ENCODE data around the gene EIF3I.
"Not testable (repeated sequence)": the region's sequence is repeated elsewhere in the genome, so short reads cannot be mapped to it uniquely, and the experiment has no call there.

The EIF3I gene

DNA sequence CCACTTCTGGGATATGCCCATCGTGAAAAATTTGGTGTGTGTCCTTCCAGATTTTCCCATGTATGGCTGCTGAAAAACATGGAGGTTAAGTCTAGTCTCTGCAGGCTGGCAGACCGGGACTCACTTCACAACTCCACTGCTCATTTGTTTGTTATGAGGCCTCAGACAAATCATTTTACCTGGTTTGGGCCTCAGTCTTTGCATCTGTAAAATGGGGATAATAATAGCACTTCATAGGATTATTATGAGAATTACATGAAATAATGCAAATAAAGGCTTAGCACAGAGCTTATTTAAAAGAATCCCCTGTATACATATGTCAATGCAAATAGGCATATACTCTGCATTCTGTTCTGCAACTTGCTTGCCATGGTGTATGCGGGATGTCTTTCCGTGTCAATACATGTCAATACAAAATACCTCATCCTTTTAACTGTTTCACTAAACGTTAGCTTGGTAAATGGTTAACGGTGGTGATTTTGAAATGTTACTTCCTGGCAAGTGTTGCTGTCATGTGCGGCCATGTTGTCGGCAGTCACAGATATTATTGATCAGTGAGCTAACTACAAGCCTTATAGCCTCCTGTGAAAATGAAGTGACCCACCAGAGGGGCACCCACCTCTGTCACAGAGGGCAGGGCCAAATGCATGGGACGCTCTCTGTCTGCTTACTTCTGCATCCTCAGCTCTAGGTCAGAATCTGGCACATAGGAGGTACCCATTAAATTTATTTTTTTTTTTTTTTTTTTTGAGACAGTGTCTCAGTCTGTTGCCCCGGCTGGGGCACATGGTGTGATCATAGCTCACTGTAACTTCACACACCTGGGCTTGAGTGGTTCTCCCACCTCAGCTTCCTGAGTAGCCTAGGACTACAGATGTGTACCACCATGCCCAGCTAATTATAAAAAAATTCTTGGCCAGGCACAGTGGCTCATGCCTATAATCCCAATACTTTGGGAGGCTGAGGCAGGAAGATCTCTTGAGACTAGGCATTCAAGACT, 33.2 kb downstream of the EIF3I start:
- Histone ChIP-seq H3K4me1 (ENCODE audit: control insufficient read depth, insufficient read depth, low read length) (no peaks in the 10 kb centered on the region), H3K27me3 (ENCODE audit: control insufficient read depth, insufficient read depth, low read length) (peaks cover 20% of the 10 kb centered on the region), H3K9me3 (replicated peaks; ENCODE audit: low read length) (no peaks in the 10 kb centered on the region), H3K36me3 (ENCODE audit: insufficient read depth, low read length) (no peaks in the 10 kb centered on the region), H3K9ac (ENCODE audit: low read depth, low read length) (no peak overlapping the region), H3K4me3 (ENCODE audit: low read length) (no peak overlapping the region), H3K4me2 (ENCODE audit: low read length) (no peak overlapping the region)

DNA sequence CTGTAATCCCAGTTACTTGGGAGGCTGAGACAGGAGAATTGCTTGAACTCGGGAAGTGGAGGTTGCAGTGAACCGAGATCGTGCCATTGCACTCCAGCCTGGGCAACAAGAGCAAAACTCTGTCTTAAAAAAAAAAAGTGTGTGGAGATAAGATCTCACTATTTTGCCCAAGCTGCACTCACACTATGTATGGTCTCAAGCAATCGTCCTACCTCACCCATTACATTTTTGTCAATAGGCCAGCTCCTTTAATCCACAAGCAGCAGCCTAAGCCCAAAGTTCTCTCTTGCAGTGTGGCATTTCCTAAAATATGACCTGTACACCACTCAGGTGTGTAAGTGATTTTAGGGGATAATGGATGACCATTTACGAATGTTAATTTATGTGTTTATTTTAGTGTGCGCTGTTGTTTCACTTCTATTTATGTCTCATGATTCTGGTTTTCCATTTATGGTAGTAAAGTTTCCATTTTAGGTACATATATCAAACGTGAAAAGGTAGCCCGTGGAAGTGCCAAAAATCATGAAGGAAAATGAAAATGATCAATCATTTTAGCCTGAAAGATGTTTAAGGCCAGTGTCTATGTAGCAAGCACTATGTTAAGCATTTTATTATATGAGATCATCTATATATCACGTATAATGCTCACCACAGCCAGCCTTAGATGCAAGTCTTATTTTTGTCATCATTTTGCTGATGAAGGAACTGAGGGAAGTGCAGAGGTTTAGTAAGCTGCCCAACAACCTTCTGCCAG, 34.4 kb downstream of the EIF3I start:
- Histone ChIP-seq H3K36me3 (ENCODE audit: insufficient read depth, low read length) (no peaks in the 10 kb centered on the region), H3K9ac (ENCODE audit: low read depth, low read length) (no peak overlapping the region), H3K9me3 (replicated peaks; ENCODE audit: low read length) (no peaks in the 10 kb centered on the region), H3K27me3 (ENCODE audit: control insufficient read depth, insufficient read depth, low read length) (peaks cover 20% of the 10 kb centered on the region), H3K4me1 (ENCODE audit: control insufficient read depth, insufficient read depth, low read length) (no peaks in the 10 kb centered on the region), H3K4me2 (ENCODE audit: low read length) (no peak overlapping the region), H3K4me3 (ENCODE audit: low read length) (no peak overlapping the region)

DNA sequence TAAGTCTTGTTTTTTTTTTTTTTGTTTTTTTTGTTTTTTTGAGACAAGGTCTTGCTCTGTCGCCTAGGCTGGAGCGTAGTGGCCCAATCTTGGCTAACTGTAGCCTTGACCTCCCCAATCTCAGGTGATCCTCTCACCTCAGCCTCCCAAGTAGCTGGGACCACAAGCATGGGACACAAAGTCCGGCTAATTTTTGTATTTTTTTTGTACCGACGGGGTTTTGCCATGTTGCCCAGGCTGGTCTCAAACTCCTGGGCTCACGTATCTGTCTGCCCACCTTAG, 35.0 kb downstream of the EIF3I start:
- H3K9me3 ChIP-seq (replicated peaks; ENCODE audit: low read length), result no peaks in the 10 kb centered on the region
- H3K4me2 ChIP-seq (ENCODE audit: low read length), result no peak overlapping the region
- H3K36me3 ChIP-seq (ENCODE audit: insufficient read depth, low read length), result no peaks in the 10 kb centered on the region
- H3K4me1 ChIP-seq (ENCODE audit: control insufficient read depth, insufficient read depth, low read length), result no peaks in the 10 kb centered on the region
- H3K4me3 ChIP-seq (ENCODE audit: low read length), result no peak overlapping the region
- H3K27me3 ChIP-seq (ENCODE audit: control insufficient read depth, insufficient read depth, low read length), result peaks cover 20% of the 10 kb centered on the region
- H3K9ac ChIP-seq (ENCODE audit: low read depth, low read length), result no peak overlapping the region

DNA sequence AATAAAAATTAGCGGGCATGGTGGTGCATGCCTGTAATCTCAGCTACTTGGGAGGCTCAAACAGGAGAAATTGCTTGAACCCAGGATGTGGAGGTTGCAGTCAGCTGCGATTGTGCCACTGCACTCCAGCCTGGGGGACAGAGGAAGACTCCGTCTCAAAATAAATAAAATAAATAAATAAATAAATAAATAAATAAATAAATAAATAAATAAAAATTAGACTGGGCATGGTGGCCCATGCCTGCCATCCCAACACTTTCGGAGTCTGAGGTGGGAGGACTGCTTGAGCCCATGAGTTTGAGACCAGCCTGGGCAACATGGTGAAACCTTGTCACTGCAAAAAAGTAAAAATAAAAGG, 41.0 kb downstream of the EIF3I start:
- not testable (repeated sequence) for H3K9ac ChIP-seq (ENCODE audit: low read depth, low read length); H3K9me3 ChIP-seq (replicated peaks; ENCODE audit: low read length); H3K4me1 ChIP-seq (ENCODE audit: control insufficient read depth, insufficient read depth, low read length); H3K4me3 ChIP-seq (ENCODE audit: low read length); H3K36me3 ChIP-seq (ENCODE audit: insufficient read depth, low read length); H3K27me3 ChIP-seq (ENCODE audit: control insufficient read depth, insufficient read depth, low read length); H3K4me2 ChIP-seq (ENCODE audit: low read length)

DNA sequence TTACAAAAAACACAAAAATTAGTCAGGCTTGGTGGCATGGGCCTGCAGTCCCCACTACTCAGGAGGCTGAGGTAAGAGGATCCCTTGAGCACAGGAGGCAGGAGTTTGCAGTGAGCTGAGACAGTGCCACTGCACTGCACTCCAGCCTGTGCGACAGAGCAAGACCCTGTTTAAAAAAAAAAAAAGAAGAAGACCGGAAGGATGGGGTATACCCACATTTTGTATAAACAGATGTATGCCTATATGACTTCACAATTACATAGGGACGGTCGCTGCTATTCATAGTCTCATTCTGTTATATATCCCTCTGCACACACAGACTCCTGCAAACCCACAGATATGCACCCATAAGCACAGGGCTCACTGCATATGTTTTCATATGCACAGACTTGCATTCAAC, 41.5 kb downstream of the EIF3I start:
- no peaks in the 10 kb centered on the region for H3K36me3 ChIP-seq (ENCODE audit: insufficient read depth, low read length)
- H3K27me3 ChIP-seq (ENCODE audit: control insufficient read depth, insufficient read depth, low read length), result peaks cover 10% of the 10 kb centered on the region
- H3K4me1 ChIP-seq (ENCODE audit: control insufficient read depth, insufficient read depth, low read length), result peaks cover 5% of the 10 kb centered on the region

DNA sequence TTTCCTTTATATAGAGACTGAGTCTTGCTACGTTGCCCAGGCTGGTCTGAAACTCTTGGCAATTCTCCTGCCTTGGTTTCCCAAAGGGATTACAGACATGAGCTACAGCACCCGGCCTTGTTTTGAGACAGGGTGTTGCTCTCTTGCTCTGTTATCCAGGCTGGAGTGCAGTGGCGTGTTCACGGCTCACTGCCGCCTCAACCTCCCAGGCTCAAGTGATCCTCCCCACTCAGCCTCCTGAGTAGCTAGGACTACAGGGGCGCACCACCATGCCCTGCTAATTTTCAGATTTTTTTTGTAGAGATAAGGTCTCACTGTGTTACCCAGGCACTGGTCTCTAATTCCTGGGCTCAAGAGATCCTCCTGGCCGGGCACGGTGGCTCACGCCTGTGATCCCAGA, 43.6 kb downstream of the EIF3I start:
- Histone ChIP-seq H3K4me2 (ENCODE audit: low read length) (no peak overlapping the region), H3K9ac (ENCODE audit: low read depth, low read length) (no peak overlapping the region), H3K27me3 (ENCODE audit: control insufficient read depth, insufficient read depth, low read length) (peaks cover 15% of the 10 kb centered on the region), H3K4me3 (ENCODE audit: low read length) (no peak overlapping the region), H3K4me1 (ENCODE audit: control insufficient read depth, insufficient read depth, low read length) (peaks cover 5% of the 10 kb centered on the region), H3K36me3 (ENCODE audit: insufficient read depth, low read length) (no peaks in the 10 kb centered on the region), H3K9me3 (replicated peaks; ENCODE audit: low read length) (no peaks in the 10 kb centered on the region)

More for the DNA sequence above, 41.5 kb downstream of the EIF3I start:
- Histone ChIP-seq H3K9me3 (replicated peaks; ENCODE audit: low read length) (no peaks in the 10 kb centered on the region), H3K9ac (ENCODE audit: low read depth, low read length) (no peak overlapping the region), H3K4me2 (ENCODE audit: low read length) (no peak overlapping the region), H3K4me3 (ENCODE audit: low read length) (no peak overlapping the region)

DNA sequence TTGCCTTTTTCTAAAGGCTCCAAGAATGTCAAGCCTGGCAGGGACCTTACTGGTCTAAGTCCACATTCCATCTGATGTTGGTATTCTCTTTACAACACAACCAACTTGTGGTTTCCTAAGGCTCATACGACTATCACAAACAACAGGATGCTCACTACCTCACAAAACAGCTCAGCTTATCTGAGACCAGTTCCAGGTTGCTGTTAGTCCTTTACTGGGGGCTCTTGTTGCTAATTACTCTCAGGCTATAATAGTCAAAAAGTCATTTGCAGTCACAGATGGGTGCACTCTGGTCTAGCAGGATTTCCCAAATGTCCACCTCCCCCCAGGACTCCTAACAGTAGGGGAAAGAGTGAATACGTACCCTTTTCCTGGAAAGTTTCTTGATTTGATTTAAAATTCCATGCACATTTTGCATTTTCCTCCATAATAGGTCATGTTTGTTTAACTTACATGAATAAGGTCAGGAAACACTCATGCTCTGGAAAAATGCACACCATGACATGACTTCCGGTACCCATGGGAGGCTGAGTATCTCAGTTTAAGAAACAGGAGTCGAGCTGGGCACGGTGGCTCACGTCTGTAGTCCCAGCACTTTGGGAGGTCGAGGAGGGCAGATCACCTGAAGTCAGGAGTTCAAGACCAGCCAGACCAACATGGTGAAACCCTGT, 44.8 kb downstream of the EIF3I start:
- Histone ChIP-seq H3K27me3 (ENCODE audit: control insufficient read depth, insufficient read depth, low read length) (peaks cover 24% of the 10 kb centered on the region), H3K4me1 (ENCODE audit: control insufficient read depth, insufficient read depth, low read length) (peaks cover 5% of the 10 kb centered on the region), H3K9me3 (replicated peaks; ENCODE audit: low read length) (no peaks in the 10 kb centered on the region), H3K4me3 (ENCODE audit: low read length) (no peak overlapping the region), H3K4me2 (ENCODE audit: low read length) (no peak overlapping the region), H3K9ac (ENCODE audit: low read depth, low read length) (no peak overlapping the region), H3K36me3 (ENCODE audit: insufficient read depth, low read length) (no peaks in the 10 kb centered on the region)

DNA sequence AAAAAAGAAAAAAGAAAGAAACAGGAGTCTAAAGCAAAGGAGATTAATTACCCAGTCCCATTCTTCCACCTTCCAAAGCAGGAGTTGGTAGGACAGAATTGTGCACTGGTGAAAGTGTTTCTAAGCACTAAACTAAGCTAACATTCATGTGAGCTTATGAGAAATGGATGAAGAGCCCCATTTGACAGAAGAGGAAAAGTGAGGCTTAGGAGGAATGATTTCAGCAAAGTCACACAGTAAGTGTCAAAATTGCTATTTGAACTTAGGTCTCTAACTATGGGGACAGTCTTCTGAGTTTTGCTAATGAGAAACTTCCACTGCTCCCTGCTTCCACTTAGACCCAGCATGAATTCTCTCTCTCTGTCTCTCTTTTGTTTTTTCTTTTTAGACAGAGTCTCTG, 47.5 kb downstream of the EIF3I start:
- no peak overlapping the region for H3K4me2 ChIP-seq (ENCODE audit: low read length)
- H3K36me3 ChIP-seq (ENCODE audit: insufficient read depth, low read length), result no peaks in the 10 kb centered on the region
- H3K27me3 ChIP-seq (ENCODE audit: control insufficient read depth, insufficient read depth, low read length), result peaks cover 39% of the 10 kb centered on the region
- H3K4me3 ChIP-seq (ENCODE audit: low read length), result no peak overlapping the region
- H3K9ac ChIP-seq (ENCODE audit: low read depth, low read length), result no peak overlapping the region
- H3K9me3 ChIP-seq (replicated peaks; ENCODE audit: low read length), result no peaks in the 10 kb centered on the region
- H3K4me1 ChIP-seq (ENCODE audit: control insufficient read depth, insufficient read depth, low read length), result peaks cover 5% of the 10 kb centered on the region

DNA sequence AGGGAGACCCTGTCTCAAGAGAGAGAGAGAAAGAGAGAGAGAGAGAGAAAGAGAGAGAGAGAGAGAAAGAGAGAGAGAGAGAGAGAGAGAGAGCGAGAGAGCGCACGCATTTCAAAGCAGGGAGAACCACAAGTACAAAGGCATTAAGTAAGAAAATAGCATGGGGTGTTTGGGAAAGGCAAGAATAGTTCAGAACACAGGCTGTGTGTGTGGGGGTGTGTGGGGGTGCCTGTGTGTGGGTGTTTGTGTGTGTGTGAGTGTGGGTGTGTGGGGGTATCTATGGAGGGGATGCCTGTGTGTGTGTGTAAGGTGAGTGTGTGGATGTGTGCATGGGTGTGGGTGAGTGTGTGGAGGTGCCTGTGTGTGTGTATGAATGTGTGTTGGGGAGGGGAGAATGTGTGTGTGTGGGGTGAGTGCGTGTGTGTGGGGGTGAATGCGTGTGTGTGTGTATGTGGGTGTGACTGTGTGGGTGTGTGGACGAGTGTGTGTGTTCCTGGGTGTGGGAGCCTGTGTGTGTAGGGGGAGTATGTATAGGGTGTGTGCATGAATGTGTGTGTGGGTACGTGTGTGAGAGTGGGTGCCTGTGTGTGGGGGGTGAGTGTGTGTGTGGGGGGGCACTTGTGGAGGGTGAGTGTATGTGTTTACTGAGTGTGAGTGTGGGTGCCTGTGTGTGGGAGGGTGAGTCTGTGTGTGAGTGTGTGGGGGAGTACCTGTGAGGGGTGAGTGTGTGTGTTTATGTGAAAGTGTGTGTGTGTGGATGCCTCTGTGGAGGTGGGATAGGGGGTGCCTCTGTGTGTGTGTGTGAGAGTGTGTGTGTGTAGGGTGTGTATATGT, 50.6 kb downstream of the EIF3I start:
- Histone ChIP-seq H3K9me3 (replicated peaks; ENCODE audit: low read length) (no peaks in the 10 kb centered on the region), H3K27me3 (ENCODE audit: control insufficient read depth, insufficient read depth, low read length) (peaks cover 65% of the 10 kb centered on the region), H3K9ac (ENCODE audit: low read depth, low read length) (no peak overlapping the region), H3K36me3 (ENCODE audit: insufficient read depth, low read length) (no peaks in the 10 kb centered on the region), H3K4me1 (ENCODE audit: control insufficient read depth, insufficient read depth, low read length) (no peaks in the 10 kb centered on the region), H3K4me2 (ENCODE audit: low read length) (no peak overlapping the region), H3K4me3 (ENCODE audit: low read length) (no peak overlapping the region)

DNA sequence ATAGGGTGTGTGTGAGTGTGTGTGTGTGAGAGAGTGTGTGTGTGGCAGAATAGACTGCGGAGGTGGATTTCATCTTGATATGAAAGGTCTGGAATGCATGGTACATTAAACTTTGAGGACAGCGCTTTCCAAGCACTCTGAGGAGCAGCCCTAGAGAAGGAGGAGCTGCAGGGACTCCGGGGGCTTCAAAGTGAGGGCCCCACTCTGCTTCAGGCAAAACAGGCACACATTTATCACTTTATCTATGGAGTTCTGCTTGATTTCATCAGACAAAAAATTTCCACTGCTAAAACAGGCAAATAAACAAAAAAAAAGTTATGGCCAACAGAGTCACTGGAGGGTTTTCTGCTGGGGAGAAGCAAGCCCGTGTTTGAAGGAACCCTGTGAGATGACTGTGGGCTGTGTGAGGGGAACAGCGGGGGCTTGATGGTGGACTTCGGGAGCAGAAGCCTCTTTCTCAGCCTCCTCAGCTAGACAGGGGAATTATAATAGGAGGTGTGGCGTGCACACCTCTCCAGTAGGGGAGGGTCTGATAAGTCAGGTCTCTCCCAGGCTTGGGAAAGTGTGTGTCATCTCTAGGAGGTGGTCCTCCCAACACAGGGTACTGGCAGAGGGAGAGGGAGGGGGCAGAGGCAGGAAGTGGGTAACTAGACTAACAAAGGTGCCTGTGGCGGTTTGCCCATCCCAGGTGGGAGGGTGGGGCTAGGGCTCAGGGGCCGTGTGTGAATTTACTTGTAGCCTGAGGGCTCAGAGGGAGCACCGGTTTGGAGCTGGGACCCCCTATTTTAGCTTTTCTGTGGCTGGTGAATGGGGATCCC, 51.4 kb downstream of the EIF3I start:
- H3K36me3 ChIP-seq (ENCODE audit: insufficient read depth, low read length), result no peaks in the 10 kb centered on the region
- H3K4me3 ChIP-seq (ENCODE audit: low read length), result no peak overlapping the region
- H3K9me3 ChIP-seq (replicated peaks; ENCODE audit: low read length), result no peaks in the 10 kb centered on the region
- no peaks in the 10 kb centered on the region for H3K4me1 ChIP-seq (ENCODE audit: control insufficient read depth, insufficient read depth, low read length)
- no peak overlapping the region for H3K4me2 ChIP-seq (ENCODE audit: low read length)
- peaks cover 65% of the 10 kb centered on the region for H3K27me3 ChIP-seq (ENCODE audit: control insufficient read depth, insufficient read depth, low read length)
- no peak overlapping the region for H3K9ac ChIP-seq (ENCODE audit: low read depth, low read length)

All from skeletal muscle satellite cell (primary cell).